Adrenal gland (tissue), 12 donors: Measurements from ENCODE around the gene LSAMP. TPM values are rescaled to one million over a fixed set of nuclear protein-coding genes. Genes with fewer than 3 reads are reported as not detected.

Experiments used
- DNase-seq, 7 donors: peaks; one replicate each; pipeline ENCODE4 v3.0.0-alpha.2; 2019 to 2020
- H3K27ac ChIP-seq, 5 donors: fragments of 200-600 bp; sonication (generic) in 4 of 5; 1 replicate in 3 of 5; 2 replicates in 2 of 5; pipeline versions ENCODE4 v1.5.1 to v1.8.0; 2016 to 2020; ENCODE audit warnings: mild to moderate bottlenecking in 1 of 5
- H3K27me3 ChIP-seq: fragments of 200-600 bp; 2 replicates; pipeline ENCODE4 v1.8.0; 2021
- H3K36me3 ChIP-seq, 2 donors: fragments of 200-600 bp; replicated peaks in 1 of 2; 1 replicate in 1 of 2; 2 replicates in 1 of 2; pipeline versions ENCODE4 v1.5.1 to v1.8.0; 2018 to 2022
- H3K4me1 ChIP-seq, 2 donors: fragments of 200-600 bp; replicated peaks in 1 of 2; 1 replicate in 1 of 2; 2 replicates in 1 of 2; pipeline versions ENCODE4 v1.5.1 to v1.8.0; 2018 to 2021
- H3K4me3 ChIP-seq, 4 donors: fragments of 200-600 bp; sonication (generic) in 3 of 4; one replicate each; pipeline ENCODE4 v1.5.1; 2016 to 2018
- H3K9me3 ChIP-seq, 3 donors: fragments of 200-600 bp; sonication (generic) in 1 of 3; replicated peaks in 1 of 3; 1 replicate in 2 of 3; 2 replicates in 1 of 3; pipeline versions ENCODE4 v1.5.1 to v1.8.0; 2016 to 2021
- CTCF ChIP-seq, 6 experiments: fragments of 450-650 bp in 4 of 6; fragments of 200-600 bp in 2 of 6; sonication (generic) in 1 of 6; IDR thresholded peaks; 1 replicate in 5 of 6; 2 replicates in 1 of 6; pipeline versions ENCODE4 v1.5.1 to v1.8.0; 2016 to 2021; ENCODE audit warnings: antibody characterized with exemption in 6 of 6, mild to moderate bottlenecking in 2 of 6, moderate library complexity in 1 of 6
- POLR2A ChIP-seq, 2 donors: fragments of 450-650 bp; IDR thresholded peaks; one replicate each; pipeline ENCODE4 v1.6.1; 2017; ENCODE audit warnings: antibody characterized with exemption in 2 of 2, mild to moderate bottlenecking in 2 of 2, moderate library complexity in 1 of 2
- WGBS, 4 donors: extraction: QIAGEN DNeasy Blood & Tissue Kit in 2 of 4; methylation state at CpG; one replicate each; pipeline versions ENCODE4 v1.1.5 to v1.1.7; 2013 to 2017; 5-methylcytosine and 5-hydroxymethylcytosine counted together
- intact Hi-C, 2 donors: fragments of 100-400 bp; cut with DNase I; formaldehyde crosslinking; loops; one replicate each; pipeline versions ENCODE4 v1.14.1 to v1.15.0; 2022 to 2023
- polyA plus RNA-seq, 3 donors: library from polyadenylated mRNA; stranded (reverse); fragments of 200-250 nt in 2 of 3; fragments of 350-450 nt in 1 of 3; fragmentation: Illumina TruSeq in 1 of 3; extraction: RNeasy Lipid Tissue Mini Kit (QIAGEN cat#74804) in 1 of 3; gene quantifications; one replicate each; pipeline ENCODE4 v1.2.3, GENCODE V29; 2013 to 2014
- total RNA-seq, 9 donors: library from RNA; depleted of rRNA in 4 of 9; stranded (reverse); fragments of >200 nt in 4 of 9; fragments of 120-200 nt in 1 of 9; fragmentation: NEBNext Ultra II Directional in 1 of 9; extraction: Animal tissue kit (Norgen Biotek cat#: 25700) in 1 of 9; gene quantifications; one replicate each; pipeline versions ENCODE4 v1.1.0 to v1.2.4, GENCODE V29; 2013 to 2023
- donor health status: healthy with polysubstance abuse.
- donor health status: Bipolar disorder and iron deficiency.
- donor health status: DM: yes; HTN: yes; CAD: no.
- donor health status: DM: no; HTN: no; CAD: no.
- donor health status: DM: no; HTN: no; CAD: no.
- donor health status: DM: yes; HTN: yes; CAD: no.

LSAMP gene
- total and polyA plus RNA-seq, 12 donors, result 5.8 to 53.5 (median 24.3) TPM

GRCh38 chr3:115822579-115822978 is 622.7 kb downstream of the LSAMP start:
- Histone ChIP-seq H3K4me3 (no peak overlapping the region), H3K9me3 (no peaks in the 10 kb centered on the region), H3K36me3 (no peaks in the 10 kb centered on the region), H3K27ac (no peak overlapping the region), H3K4me1 (no peaks in the 10 kb centered on the region), H3K27me3 (no peaks in the 10 kb centered on the region)
- intact Hi-C loops, result no loop called here
- WGBS, 4 donors, result 92 to 98% (median 96%) methylated on average over 3 of the region's 3 CpGs
- no peak for TF ChIP-seq CTCF (IDR thresholded peaks at IDR 0.05)
- TF ChIP-seq POLR2A (IDR thresholded peaks at IDR 0.05), result no peak
- DNase-seq, result no peak

GRCh38 chr3:115819785-115820384 is 625.4 kb downstream of the LSAMP start:
- H3K9me3 ChIP-seq, result no peaks in the 10 kb centered on the region
- no peaks in the 10 kb centered on the region for H3K4me1 ChIP-seq
- no peaks in the 10 kb centered on the region for H3K27me3 ChIP-seq
- H3K36me3 ChIP-seq, result no peaks in the 10 kb centered on the region
- intact Hi-C loops, result loop anchor here in 1 of 2 donors (10.0 kb wide), 1 partner anchor 605 kb away; no protein-coding TSS in a partner anchor
- H3K4me3 ChIP-seq, result no peak overlapping the region
- peak; percentile 66 to 92 (median 69) for DNase-seq
- WGBS, 4 donors, result 48 to 62% (median 58%) methylated on average over 6 of the region's 6 CpGs
- no peak overlapping the region for H3K27ac ChIP-seq
- TF ChIP-seq CTCF (IDR thresholded peaks at IDR 0.05) (peak; percentile 79 to 98 (median 93)), POLR2A (IDR thresholded peaks at IDR 0.05) (peak in 1 of 2 donors; percentile 6)

GRCh38 chr3:115814778-115815380 is 630.4 kb downstream of the LSAMP start:
- Histone ChIP-seq H3K4me1 (no peaks in the 10 kb centered on the region), H3K9me3 (no peaks in the 10 kb centered on the region), H3K4me3 (no peak overlapping the region), H3K27ac (no peak overlapping the region), H3K36me3 (no peaks in the 10 kb centered on the region), H3K27me3 (no peaks in the 10 kb centered on the region)
- DNase-seq, result peak; percentile 56 to 91 (median 77)
- WGBS, 4 donors, result 14 to 19% (median 17%) methylated on average over 8 of the region's 8 CpGs
- peak; percentile 86 to 97 (median 86) for TF ChIP-seq CTCF (IDR thresholded peaks at IDR 0.05)
- TF ChIP-seq POLR2A (IDR thresholded peaks at IDR 0.05), result no peak
- intact Hi-C loops, result loop anchor here in 1 of 2 donors (10.0 kb wide), 1 partner anchor 600 kb away; no protein-coding TSS in a partner anchor

GRCh38 chr3:115814006-115814405 is 631.3 kb downstream of the LSAMP start:
- TF ChIP-seq POLR2A (IDR thresholded peaks at IDR 0.05) (no peak), CTCF (IDR thresholded peaks at IDR 0.05) (no peak)
- H3K36me3 ChIP-seq, result no peaks in the 10 kb centered on the region
- intact Hi-C loops, result loop anchor here in 1 of 2 donors (10.0 kb wide), 1 partner anchor 599 kb away; no protein-coding TSS in a partner anchor
- no peaks in the 10 kb centered on the region for H3K4me1 ChIP-seq
- H3K9me3 ChIP-seq, result no peaks in the 10 kb centered on the region
- H3K27ac ChIP-seq, result no peak overlapping the region
- DNase-seq, result no peak
- H3K4me3 ChIP-seq, result no peak overlapping the region
- no peaks in the 10 kb centered on the region for H3K27me3 ChIP-seq
